ENCODE results near the gene PWWP2B.

The PWWP2B gene

GRCh38 chr10:132449051-132449810, 52.2 kb downstream of the PWWP2B start:
- H3K4me1 ChIP-seq (ENCODE audit: low read length), result peaks cover 64% of the 10 kb centered on the region
- H4K20me1 ChIP-seq (ENCODE audit: insufficient read depth, low read length), result no peaks in the 10 kb centered on the region
- no peak overlapping the region for H2AFZ ChIP-seq (ENCODE audit: low read depth, low read length)
- H3K9ac ChIP-seq (ENCODE audit: low read length), result peak overlapping the region; percentile 29; the same call in 1 of the 2 replicates
- H3K9me3 ChIP-seq (ENCODE audit: insufficient read depth, low read length), result no peaks in the 10 kb centered on the region
- peak overlapping the region; percentile 9; the same call in 1 of the 2 replicates for H3K4me3 ChIP-seq (ENCODE audit: low read length)
- H3K4me2 ChIP-seq (ENCODE audit: low read length), result peak overlapping the region; percentile 50
- no peaks in the 10 kb centered on the region for H3K79me2 ChIP-seq (ENCODE audit: low read length)
- TF ChIP-seq EZH2phosphoT487 (IDR thresholded peaks at IDR 0.05; ENCODE audit: low read depth) (no peak), CTCF (IDR thresholded peaks at IDR 0.05; ENCODE audit: low read depth, low read length) (no peak)
- no peak overlapping the region for H3K27ac ChIP-seq (ENCODE audit: low read length)
- H3K27me3 ChIP-seq (ENCODE audit: low read depth, low read length), result no peaks in the 10 kb centered on the region
- no peaks in the 10 kb centered on the region for H3K36me3 ChIP-seq (replicated peaks; ENCODE audit: low read depth, low read length)

- H3K27me3 ChIP-seq (ENCODE audit: low read depth, low read length), result no peaks in the 10 kb centered on the region
- H4K20me1 ChIP-seq (ENCODE audit: insufficient read depth, low read length), result no peaks in the 10 kb centered on the region
- peak overlapping the region; percentile 50 for H3K4me2 ChIP-seq (ENCODE audit: low read length)
- H3K9me3 ChIP-seq (ENCODE audit: insufficient read depth, low read length), result no peaks in the 10 kb centered on the region
- TF ChIP-seq CTCF (IDR thresholded peaks at IDR 0.05; ENCODE audit: low read depth, low read length) (no peak), EZH2phosphoT487 (IDR thresholded peaks at IDR 0.05; ENCODE audit: low read depth) (no peak)
- no peak overlapping the region for H3K27ac ChIP-seq (ENCODE audit: low read length)
- H3K36me3 ChIP-seq (replicated peaks; ENCODE audit: low read depth, low read length), result no peaks in the 10 kb centered on the region
- no peaks in the 10 kb centered on the region for H3K79me2 ChIP-seq (ENCODE audit: low read length)
- no peak overlapping the region; the same call in 1 of the 2 replicates for H3K4me3 ChIP-seq (ENCODE audit: low read length)
- H3K4me1 ChIP-seq (ENCODE audit: low read length), result peaks cover 62% of the 10 kb centered on the region
- H3K9ac ChIP-seq (ENCODE audit: low read length), result no peak overlapping the region
- H2AFZ ChIP-seq (ENCODE audit: low read depth, low read length), result no peak overlapping the region
Observed at GRCh38 chr10:132449811-132450181, 52.8 kb downstream of the PWWP2B start.

GRCh38 chr10:132450466-132450824, 53.4 kb downstream of the PWWP2B start:
- no peak overlapping the region; the same call in 1 of the 2 replicates for H2AFZ ChIP-seq (ENCODE audit: low read depth, low read length)
- H3K27ac ChIP-seq (ENCODE audit: low read length), result peak overlapping the region; percentile 42
- peak overlapping the region; percentile 92 for H3K4me2 ChIP-seq (ENCODE audit: low read length)
- TF ChIP-seq EZH2phosphoT487 (IDR thresholded peaks at IDR 0.05; ENCODE audit: low read depth), result no peak
- no peak for TF ChIP-seq CTCF (IDR thresholded peaks at IDR 0.05; ENCODE audit: low read depth, low read length)
- H3K79me2 ChIP-seq (ENCODE audit: low read length), result no peaks in the 10 kb centered on the region
- no peak overlapping the region for H3K4me3 ChIP-seq (ENCODE audit: low read length)
- no peaks in the 10 kb centered on the region for H4K20me1 ChIP-seq (ENCODE audit: insufficient read depth, low read length)
- no peaks in the 10 kb centered on the region for H3K9me3 ChIP-seq (ENCODE audit: insufficient read depth, low read length)
- H3K27me3 ChIP-seq (ENCODE audit: low read depth, low read length), result no peaks in the 10 kb centered on the region
- peaks cover 62% of the 10 kb centered on the region for H3K4me1 ChIP-seq (ENCODE audit: low read length)
- no peaks in the 10 kb centered on the region for H3K36me3 ChIP-seq (replicated peaks; ENCODE audit: low read depth, low read length)
- H3K9ac ChIP-seq (ENCODE audit: low read length), result peak overlapping the region; percentile 24; the same call in 1 of the 2 replicates

- Histone ChIP-seq H3K36me3 (replicated peaks; ENCODE audit: low read depth, low read length) (no peaks in the 10 kb centered on the region), H3K27me3 (ENCODE audit: low read depth, low read length) (no peaks in the 10 kb centered on the region), H3K27ac (ENCODE audit: low read length) (peak overlapping the region; percentile 42), H3K9me3 (ENCODE audit: insufficient read depth, low read length) (no peaks in the 10 kb centered on the region), H3K9ac (ENCODE audit: low read length) (peak overlapping the region; percentile 24; the same call in 1 of the 2 replicates), H3K4me3 (ENCODE audit: low read length) (no peak overlapping the region; the same call in 1 of the 2 replicates), H2AFZ (ENCODE audit: low read depth, low read length) (no peak overlapping the region), H3K4me2 (ENCODE audit: low read length) (peak overlapping the region; percentile 92), H4K20me1 (ENCODE audit: insufficient read depth, low read length) (no peaks in the 10 kb centered on the region), H3K79me2 (ENCODE audit: low read length) (no peaks in the 10 kb centered on the region), H3K4me1 (ENCODE audit: low read length) (peaks cover 62% of the 10 kb centered on the region)
- TF ChIP-seq CTCF (IDR thresholded peaks at IDR 0.05; ENCODE audit: low read depth, low read length), result no peak
- TF ChIP-seq EZH2phosphoT487 (IDR thresholded peaks at IDR 0.05; ENCODE audit: low read depth), result no peak
Observed at GRCh38 chr10:132450825-132451505, 54.0 kb downstream of the PWWP2B start.
